Right atrium auricular region (tissue), 2 donors: Measurements from ENCODE around the gene SPAG9. TPM values are rescaled to one million over a fixed set of nuclear protein-coding genes. Genes with fewer than 3 reads are reported as not detected.

Experiments used
- DNase-seq: peaks from one replicate; pipeline ENCODE4 v3.0.0-alpha.2; 2019; ENCODE audit warnings: low spot score
- H3K27ac ChIP-seq, 2 donors: fragments of 200-600 bp; sonication (generic); 1 replicate in 1 of 2; 2 replicates in 1 of 2; pipeline ENCODE4 v1.5.1; 2016 to 2019
- H3K27me3 ChIP-seq, 2 donors: fragments of 200-600 bp; sonication (generic); one replicate each; pipeline versions ENCODE4 v1.5.1 to v1.6.0; 2017 to 2019
- H3K36me3 ChIP-seq: fragments of 200-600 bp; sonication (generic); one replicate; pipeline ENCODE4 v1.5.1; 2016
- H3K4me1 ChIP-seq, 2 donors: fragments of 200-600 bp; sonication (generic); one replicate each; pipeline versions ENCODE4 v1.5.1 to v1.6.0; 2017 to 2019
- H3K4me3 ChIP-seq, 2 donors: fragments of 200-600 bp; sonication (generic); 1 replicate in 1 of 2; 2 replicates in 1 of 2; pipeline ENCODE4 v1.5.1; 2017 to 2019; ENCODE audit warnings: mild to moderate bottlenecking in 1 of 2, moderate library complexity in 1 of 2
- H3K9me3 ChIP-seq, 2 donors: fragments of 200-600 bp; sonication (generic); one replicate each; pipeline ENCODE4 v1.5.1; 2019
- total RNA-seq, 2 donors: library from RNA; depleted of rRNA; stranded (reverse); fragments of >200 nt; gene quantifications; one replicate each; pipeline ENCODE4 v1.1.0, GENCODE V29; 2016
- TF ChIP-seq, protein P1 (sequence below), 2 donors: fragments of 200-600 bp; sonication (generic); IDR thresholded peaks; one replicate each; pipeline ENCODE4 v1.5.1; 2019; ENCODE audit warnings: antibody characterized with exemption in 2 of 2

SPAG9 gene
- total RNA-seq, 2 donors from 2014 or later = 56.4 to 56.5 TPM

DNA sequence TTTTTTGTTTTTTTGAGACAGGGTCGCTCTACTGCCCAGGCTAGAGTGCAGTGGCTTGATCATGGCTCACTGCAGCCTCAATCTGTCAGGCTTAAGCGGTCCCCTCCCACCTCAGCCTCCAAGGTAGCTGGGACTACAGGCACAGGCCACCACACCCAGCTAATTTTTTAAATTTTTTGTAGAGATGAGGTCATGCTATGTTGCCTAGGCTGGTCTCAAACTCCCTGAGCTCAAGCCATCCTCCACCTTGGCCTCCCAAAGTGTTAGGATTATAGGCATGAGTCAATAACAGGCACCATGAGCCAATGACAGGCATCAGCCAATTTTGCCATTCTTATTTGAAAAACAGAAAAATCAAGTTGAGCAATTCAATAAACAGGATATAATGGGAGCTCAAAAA, 125.0 kb downstream of the SPAG9 start:
- TF ChIP-seq, protein P1, sequence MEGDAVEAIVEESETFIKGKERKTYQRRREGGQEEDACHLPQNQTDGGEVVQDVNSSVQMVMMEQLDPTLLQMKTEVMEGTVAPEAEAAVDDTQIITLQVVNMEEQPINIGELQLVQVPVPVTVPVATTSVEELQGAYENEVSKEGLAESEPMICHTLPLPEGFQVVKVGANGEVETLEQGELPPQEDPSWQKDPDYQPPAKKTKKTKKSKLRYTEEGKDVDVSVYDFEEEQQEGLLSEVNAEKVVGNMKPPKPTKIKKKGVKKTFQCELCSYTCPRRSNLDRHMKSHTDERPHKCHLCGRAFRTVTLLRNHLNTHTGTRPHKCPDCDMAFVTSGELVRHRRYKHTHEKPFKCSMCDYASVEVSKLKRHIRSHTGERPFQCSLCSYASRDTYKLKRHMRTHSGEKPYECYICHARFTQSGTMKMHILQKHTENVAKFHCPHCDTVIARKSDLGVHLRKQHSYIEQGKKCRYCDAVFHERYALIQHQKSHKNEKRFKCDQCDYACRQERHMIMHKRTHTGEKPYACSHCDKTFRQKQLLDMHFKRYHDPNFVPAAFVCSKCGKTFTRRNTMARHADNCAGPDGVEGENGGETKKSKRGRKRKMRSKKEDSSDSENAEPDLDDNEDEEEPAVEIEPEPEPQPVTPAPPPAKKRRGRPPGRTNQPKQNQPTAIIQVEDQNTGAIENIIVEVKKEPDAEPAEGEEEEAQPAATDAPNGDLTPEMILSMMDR (IDR thresholded peaks at IDR 0.05) = no peak
- no peaks in the 10 kb centered on the region for H3K4me1 ChIP-seq
- H3K27ac ChIP-seq = no peak overlapping the region
- H3K27me3 ChIP-seq = no peaks in the 10 kb centered on the region
- H3K36me3 ChIP-seq = peaks cover 84% of the 10 kb centered on the region
- no peak for DNase-seq
- H3K4me3 ChIP-seq = no peak overlapping the region
- no peaks in the 10 kb centered on the region for H3K9me3 ChIP-seq

DNA sequence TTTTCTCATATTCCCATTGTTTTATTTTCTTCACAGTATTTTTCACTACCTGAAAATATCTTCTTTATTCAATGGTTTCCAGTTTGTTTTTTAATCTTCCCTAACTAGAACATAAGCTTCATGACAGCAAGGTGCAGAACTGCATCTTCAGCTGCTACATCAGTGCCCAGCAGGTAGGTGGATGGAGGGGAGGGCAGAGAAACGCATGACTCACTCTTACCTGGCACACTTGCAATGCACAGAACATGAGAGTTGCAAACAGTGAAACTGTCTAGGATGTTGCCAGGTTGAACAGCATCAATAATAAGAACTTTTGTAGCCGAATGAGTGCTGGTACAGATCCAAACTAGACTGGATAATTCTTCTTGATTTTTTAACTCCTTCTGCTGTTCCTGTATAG, 127.1 kb downstream of the SPAG9 start:
- Histone ChIP-seq H3K4me1 (no peaks in the 10 kb centered on the region), H3K4me3 (no peak overlapping the region), H3K27ac (no peak overlapping the region), H3K9me3 (no peaks in the 10 kb centered on the region), H3K27me3 (no peaks in the 10 kb centered on the region), H3K36me3 (peaks cover 91% of the 10 kb centered on the region)
- TF ChIP-seq, protein P1 (IDR thresholded peaks at IDR 0.05) = no peak
- no peak for DNase-seq

DNA sequence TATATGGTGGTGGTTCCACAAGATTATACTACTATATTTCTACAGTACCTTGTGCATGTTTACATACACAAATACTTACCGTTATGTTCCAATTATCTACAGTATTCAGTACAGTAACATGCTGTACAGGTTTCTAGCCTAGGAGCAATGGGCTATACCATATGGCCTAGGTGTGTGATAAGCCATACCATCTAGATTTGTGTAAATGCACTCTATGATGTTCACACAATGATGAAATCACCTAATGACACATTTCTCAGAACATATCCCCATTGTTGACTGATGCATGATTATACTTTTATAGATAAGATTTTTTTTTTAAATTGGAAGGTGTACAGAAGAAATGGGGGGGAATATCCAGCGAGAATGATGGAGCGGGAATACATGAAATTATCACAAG, 131.5 kb downstream of the SPAG9 start:
- no peak overlapping the region for H3K4me3 ChIP-seq
- no peaks in the 10 kb centered on the region for H3K9me3 ChIP-seq
- H3K4me1 ChIP-seq = no peaks in the 10 kb centered on the region
- no peak for DNase-seq
- no peak overlapping the region for H3K27ac ChIP-seq
- H3K36me3 ChIP-seq = peaks cover 92% of the 10 kb centered on the region
- H3K27me3 ChIP-seq = no peaks in the 10 kb centered on the region
- TF ChIP-seq, protein P1 (IDR thresholded peaks at IDR 0.05) = no peak

DNA sequence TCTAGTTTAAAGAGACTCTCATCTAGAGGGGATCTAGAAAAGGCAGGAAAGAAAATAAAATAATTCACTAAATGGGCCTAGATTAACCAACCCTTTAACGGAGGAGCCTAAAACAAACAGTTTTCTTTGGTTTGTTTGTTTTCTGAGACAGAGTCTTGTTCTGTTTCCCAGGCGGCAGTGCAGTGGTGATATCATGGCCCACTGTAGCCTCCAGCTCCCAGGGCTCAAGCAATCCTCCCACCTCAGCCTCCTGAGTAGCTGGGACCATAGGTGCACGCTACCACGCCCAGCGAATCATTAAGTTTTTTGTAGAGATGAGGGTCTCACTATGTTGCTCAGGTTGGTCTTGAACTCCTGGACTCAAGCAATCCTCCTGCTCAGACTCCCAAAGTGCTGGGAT, 132.2 kb downstream of the SPAG9 start:
- DNase-seq = no peak
- H3K4me3 ChIP-seq = no peak overlapping the region
- no peak overlapping the region for H3K27ac ChIP-seq
- TF ChIP-seq, protein P1 (IDR thresholded peaks at IDR 0.05) = no peak
- H3K9me3 ChIP-seq = no peaks in the 10 kb centered on the region
- no peaks in the 10 kb centered on the region for H3K27me3 ChIP-seq
- H3K4me1 ChIP-seq = no peaks in the 10 kb centered on the region
- H3K36me3 ChIP-seq = peaks cover 88% of the 10 kb centered on the region

DNA sequence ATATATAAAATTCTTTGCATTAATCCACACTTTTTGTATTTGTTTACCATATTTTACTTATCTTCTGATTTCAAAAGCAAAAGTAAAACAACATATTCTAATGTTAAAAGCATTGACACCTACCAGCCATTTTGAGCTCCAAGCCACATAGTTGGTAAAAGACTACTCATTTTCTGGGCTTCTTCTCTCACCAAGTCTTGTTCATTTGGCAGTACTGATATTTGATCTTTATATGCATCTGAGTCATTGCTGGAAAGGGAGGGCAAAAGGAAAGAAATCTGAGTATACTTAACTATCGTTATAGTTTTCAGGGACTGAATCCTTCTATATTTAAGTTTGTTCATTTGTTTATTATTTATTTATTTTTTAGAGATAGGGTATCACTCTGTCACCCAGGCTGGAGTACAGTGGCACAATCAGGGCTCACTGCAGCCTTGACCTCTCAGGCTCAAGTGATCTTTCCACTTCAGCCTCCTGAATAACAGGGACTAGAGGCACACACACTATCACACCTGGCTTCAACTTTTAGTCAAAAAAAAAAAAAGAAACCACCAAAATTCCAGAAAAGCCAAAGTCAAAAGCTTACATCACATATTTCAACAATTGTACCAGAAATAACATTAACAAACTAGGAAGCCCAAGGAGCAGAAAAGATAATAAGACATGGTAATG, 133.5 kb downstream of the SPAG9 start:
- no peak overlapping the region for H3K27ac ChIP-seq
- no peaks in the 10 kb centered on the region for H3K4me1 ChIP-seq

More for the DNA sequence above, 133.5 kb downstream of the SPAG9 start:
- Histone ChIP-seq H3K9me3 (no peaks in the 10 kb centered on the region), H3K27me3 (no peaks in the 10 kb centered on the region), H3K4me3 (no peak overlapping the region), H3K36me3 (peaks cover 78% of the 10 kb centered on the region)
- no peak for DNase-seq
- TF ChIP-seq, protein P1 (IDR thresholded peaks at IDR 0.05) = no peak
